GM13977 (cell line): Measurements from ENCODE around the gene PJVK.

Source experiments
- DNase-seq: peaks from one replicate; pipeline ENCODE4 v3.0.0; 2012; ENCODE audit warnings: low spot score
- CTCF ChIP-seq: IDR thresholded peaks from 2 replicates; pipeline ENCODE4 v1.5.1; 2012; ENCODE audit warnings: mild to moderate bottlenecking, control low read depth; ENCODE audit not compliant: insufficient read depth; ENCODE audit errors: extremely low read depth, missing control alignments
- in situ Hi-C: fragments of 300-500 bp; cut with MboI; formaldehyde crosslinking; loops from one replicate; pipeline ENCODE4 v1.12.0; 2022; ENCODE audit warnings: low sequenced_read_pairs, low pct_unique_long_range_greater_than_20kb, mixed read lengths, inconsistent platforms; ENCODE audit not compliant: unreplicated experiment

PJVK gene

GRCh38 chr2:178413472-178414265, 37.5 kb upstream of the PJVK start:
- peak; percentile 60 for DNase-seq
- TF ChIP-seq CTCF, result no peak
- in situ Hi-C loops, result loop anchor here (25.0 kb wide), 1 partner anchor 301 kb away; the partner anchor contains the start of gene RBM45

- in situ Hi-C loops, result loop anchor here (25.0 kb wide), 1 partner anchor 302 kb away; the partner anchor contains the start of gene RBM45
- peak; percentile 64 for DNase-seq
- peak; percentile 90 for TF ChIP-seq CTCF
Observed at GRCh38 chr2:178414266-178415247, 36.6 kb upstream of the PJVK start.

GRCh38 chr2:178415979-178416378, 35.2 kb upstream of the PJVK start:
- no peak for TF ChIP-seq CTCF
- DNase-seq, result no peak
- in situ Hi-C loops, result loop anchor here (25.0 kb wide), 1 partner anchor 304 kb away; the partner anchor contains the start of gene RBM45

GRCh38 chr2:178417916-178418315, 33.3 kb upstream of the PJVK start:
- no peak for DNase-seq
- in situ Hi-C loops, result loop anchor here (25.0 kb wide), 1 partner anchor 306 kb away; the partner anchor contains the start of gene RBM45
- TF ChIP-seq CTCF, result no peak

- no peak for DNase-seq
- TF ChIP-seq CTCF, result no peak
- in situ Hi-C loops, result loop anchor here (25.0 kb wide), 1 partner anchor 306 kb away; the partner anchor contains the start of gene RBM45
Observed at GRCh38 chr2:178418426-178418825, 32.8 kb upstream of the PJVK start.

GRCh38 chr2:178419123-178419522, 32.1 kb upstream of the PJVK start:
- in situ Hi-C loops, result loop anchor here (25.0 kb wide), 1 partner anchor 307 kb away; the partner anchor contains the start of gene RBM45
- peak; percentile 12 for DNase-seq
- TF ChIP-seq CTCF, result peak; percentile 51
